SK-N-SH treated with all-trans-retinoic acid at 6 μM for 48 hours (cell line): Measurements from ENCODE around the gene UNC5C.

ENCODE experiments used
- ARNTL ChIP-seq: fragments of 450-650 bp; formaldehyde crosslinking; IDR thresholded peaks from 2 replicates; pipeline ENCODE4 v1.5.0; 2020; ENCODE audit warnings: low read depth, mild to moderate bottlenecking, moderate library complexity, borderline replicate concordance
- CREB5 ChIP-seq: fragments of 250-450 bp; sonication (Bioruptor Pico); IDR thresholded peaks from 2 replicates; pipeline ENCODE4 v1.5.1; 2020; ENCODE audit warnings: low read depth, mild to moderate bottlenecking, moderate library complexity
- CSRNP3 ChIP-seq: fragments of 250-450 bp; sonication (Bioruptor Pico); IDR thresholded peaks from 2 replicates; pipeline ENCODE4 v1.5.1; 2021; ENCODE audit warnings: mild to moderate bottlenecking, moderate library complexity
- ISL1 ChIP-seq: fragments of 250-450 bp; sonication (Bioruptor Pico); IDR thresholded peaks from 2 replicates; pipeline ENCODE4 v2.1.2; 2022; ENCODE audit warnings: mild to moderate bottlenecking, moderate library complexity
- PATZ1 ChIP-seq: fragments of 250-450 bp; sonication (Bioruptor Pico); IDR thresholded peaks from 2 replicates; pipeline ENCODE4 v1.8.0; 2020; ENCODE audit warnings: mild to moderate bottlenecking, moderate library complexity, borderline replicate concordance
- PPARA ChIP-seq: fragments of 250-450 bp; sonication (Bioruptor Pico); IDR thresholded peaks from 2 replicates; pipeline ENCODE4 v1.5.0; 2020; ENCODE audit warnings: mild to moderate bottlenecking, borderline replicate concordance
- SNAI2 ChIP-seq: fragments of 250-450 bp; sonication (Bioruptor Pico); IDR thresholded peaks from 2 replicates; pipeline ENCODE4 v1.5.0; 2020; ENCODE audit warnings: mild to moderate bottlenecking, moderate library complexity
- ZNF8 ChIP-seq: fragments of 450-650 bp; formaldehyde crosslinking; IDR thresholded peaks from 2 replicates; pipeline ENCODE4 v1.5.0; 2020; ENCODE audit warnings: mild to moderate bottlenecking, moderate library complexity

GRCh38 chr4:95422436-95422835, 126.3 kb downstream of the UNC5C start:
- TF ChIP-seq PPARA: no peak
- TF ChIP-seq PATZ1 (CRISPR knock-in tag): no peak
- TF ChIP-seq CSRNP3 (CRISPR knock-in tag): no peak
- TF ChIP-seq CREB5: no peak
- TF ChIP-seq ARNTL (CRISPR knock-in tag): no peak
- no peak for TF ChIP-seq SNAI2 (CRISPR knock-in tag)
- no peak for TF ChIP-seq ISL1 (CRISPR knock-in tag)
- TF ChIP-seq ZNF8 (CRISPR knock-in tag): no peak
